HepG2 (cell line): ENCODE data around the gene ZFR2. TPM values are rescaled to one million over a fixed set of nuclear protein-coding genes. Genes with fewer than 3 reads are reported as not detected.
A peak's percentile ranks its signal among the peaks of the same experiment; 100 is the strongest.

ENCODE experiments used
- AGO2 ChIP-seq: fragments of 200-400 bp; formaldehyde crosslinking; optimal IDR thresholded peaks from 2 replicates; pipeline ENCODE3; 2017; ENCODE audit warnings: mild to moderate bottlenecking, low read depth, low read length, moderate library complexity
- CREB1 ChIP-seq, 2 experiments: fragments of 450-650 bp in 1 of 2; IDR thresholded peaks; 2 replicates each; pipeline ENCODE4 v1.6.1; 2016 to 2017; ENCODE audit warnings: control low read depth in 1 of 2, mild to moderate bottlenecking in 1 of 2, missing compliant biosample characterization in 1 of 2, missing genetic modification characterization in 1 of 2
- EZH2 ChIP-seq: conservative IDR thresholded peaks from 2 replicates; pipeline ENCODE4 v1.6.1; 2012; ENCODE audit warnings: mild to moderate bottlenecking, low read depth, low read length, moderate library complexity
- FOXA3 ChIP-seq: IDR thresholded peaks from 2 replicates; pipeline ENCODE4 v1.6.1; 2016; ENCODE audit warnings: missing genetic modification reagents, missing compliant biosample characterization
- GATAD1 ChIP-seq: IDR thresholded peaks from 2 replicates; pipeline ENCODE4 v1.6.1; 2016; ENCODE audit warnings: missing genetic modification reagents, missing compliant biosample characterization
- HIVEP1 ChIP-seq: sonication (generic); formaldehyde crosslinking; IDR thresholded peaks from 2 replicates; pipeline ENCODE4 v1.4.0; 2020; ENCODE audit warnings: mild to moderate bottlenecking, missing genetic modification reagents
- HNRNPUL1 ChIP-seq: fragments of 200-400 bp; formaldehyde crosslinking; IDR thresholded peaks from 2 replicates; pipeline ENCODE4 v1.6.1; 2017; ENCODE audit warnings: low read depth, mild to moderate bottlenecking, low read length, moderate library complexity
- HOXA9 ChIP-seq: sonication (generic); formaldehyde crosslinking; IDR thresholded peaks from 2 replicates; pipeline ENCODE4 v1.8.1; 2022; ENCODE audit warnings: missing genetic modification reagents, mild to moderate bottlenecking, moderate library complexity, borderline replicate concordance
- IRF2 ChIP-seq: IDR thresholded peaks from 2 replicates; pipeline ENCODE4 v1.6.1; 2018; ENCODE audit warnings: missing genetic modification reagents, missing compliant biosample characterization
- KAT2B ChIP-seq: fragments of 150-350 bp; IDR thresholded peaks from 2 replicates; pipeline ENCODE4 v1.6.1; 2014; ENCODE audit warnings: low read depth, low read length, borderline replicate concordance
- KDM3A ChIP-seq: IDR thresholded peaks from 2 replicates; pipeline ENCODE4 v1.6.1; 2018; ENCODE audit warnings: low read depth, missing compliant biosample characterization
- NCOA2 ChIP-seq: sonication (generic); formaldehyde crosslinking; IDR thresholded peaks from 2 replicates; pipeline ENCODE4 v1.8.0; 2022; ENCODE audit warnings: inconsistent platforms
- ONECUT2 ChIP-seq: sonication (generic); formaldehyde crosslinking; IDR thresholded peaks from 2 replicates; pipeline ENCODE4 v1.4.0; 2020; ENCODE audit warnings: missing genetic modification reagents
- STAG1 ChIP-seq: sonication (generic); formaldehyde crosslinking; IDR thresholded peaks from 2 replicates; pipeline ENCODE4 v1.4.0; 2020; ENCODE audit warnings: missing genetic modification reagents
- SYNCRIP ChIP-seq: fragments of 200-400 bp; formaldehyde crosslinking; IDR thresholded peaks from 2 replicates; pipeline ENCODE4 v1.6.1; 2018; ENCODE audit warnings: mild to moderate bottlenecking, low read depth, low read length; ENCODE audit not compliant: insufficient read depth
- ZFP36L1 ChIP-seq: sonication (generic); formaldehyde crosslinking; IDR thresholded peaks from 2 replicates; pipeline ENCODE4 v1.8.0; 2022; ENCODE audit warnings: mild to moderate bottlenecking, missing genetic modification reagents, moderate library complexity
- ZNF12 ChIP-seq: sonication (generic); formaldehyde crosslinking; IDR thresholded peaks from 2 replicates; pipeline ENCODE4 v1.5.0; 2020; ENCODE audit warnings: missing genetic modification reagents
- ZNF20 ChIP-seq: sonication (generic); formaldehyde crosslinking; IDR thresholded peaks from 2 replicates; pipeline ENCODE4 v1.4.0; 2020; ENCODE audit warnings: mild to moderate bottlenecking, moderate library complexity, missing genetic modification reagents
- ZNF354B ChIP-seq: sonication (generic); formaldehyde crosslinking; IDR thresholded peaks from 2 replicates; pipeline ENCODE4 v1.8.0; 2022; ENCODE audit warnings: mild to moderate bottlenecking, missing genetic modification reagents
- ZNF546 ChIP-seq: sonication (generic); formaldehyde crosslinking; conservative IDR thresholded peaks from 2 replicates; pipeline ENCODE4 v1.8.1; 2023; ENCODE audit warnings: mild to moderate bottlenecking, missing genetic modification reagents
- ZNF800 ChIP-seq: sonication (generic); formaldehyde crosslinking; IDR thresholded peaks from 2 replicates; pipeline ENCODE4 v1.4.0; 2020; ENCODE audit warnings: missing genetic modification reagents
- ZNF878 ChIP-seq: sonication (generic); formaldehyde crosslinking; IDR thresholded peaks from 2 replicates; pipeline ENCODE4 v1.8.1; 2023; ENCODE audit warnings: mild to moderate bottlenecking, missing genetic modification reagents, moderate library complexity
- polyA plus RNA-seq, 8 experiments: library from polyadenylated mRNA; depleted of rRNA in 3 of 8; stranded (reverse) in 7 of 8; unstranded in 1 of 8; fragments of >200 nt; fragmentation: Illumina TruSeq in 4 of 8; extraction: Trizol in 4 of 8; gene quantifications; 2 replicates each; pipeline versions ENCODE4 v1.2.1 to v1.2.3, GENCODE V29; 2011 to 2016; ENCODE audit warnings: low read depth in 4 of 8, missing spikeins in 1 of 8, mixed read lengths in 1 of 8; ENCODE audit not compliant: insufficient read depth in 1 of 8
- total RNA-seq, 5 experiments: library from RNA; depleted of rRNA; stranded (reverse); fragments of >200 nt; fragmentation: Illumina TruSeq; extraction: Trizol; gene quantifications; 2 replicates each; pipeline ENCODE4 v1.2.3, GENCODE V29; 2016; ENCODE audit warnings: low read depth in 1 of 5
- TF ChIP-seq, protein P1 (sequence below): sonication (generic); formaldehyde crosslinking; IDR thresholded peaks from 2 replicates; pipeline ENCODE4 v1.9.0; 2021; ENCODE audit warnings: missing genetic modification reagents, mild to moderate bottlenecking, borderline replicate concordance
- TF ChIP-seq, protein P2 (sequence below): sonication (generic); formaldehyde crosslinking; IDR thresholded peaks from 2 replicates; pipeline ENCODE4 v1.4.0; 2020; ENCODE audit warnings: missing genetic modification reagents, mild to moderate bottlenecking, borderline replicate concordance

Gene ZFR2
- total and polyA plus RNA-seq, 2 of the 13 experiments (the other 11 are each of a cell fraction or from before 2014, with no cell fraction given), result 0.37 to 0.69 TPM

DNA sequence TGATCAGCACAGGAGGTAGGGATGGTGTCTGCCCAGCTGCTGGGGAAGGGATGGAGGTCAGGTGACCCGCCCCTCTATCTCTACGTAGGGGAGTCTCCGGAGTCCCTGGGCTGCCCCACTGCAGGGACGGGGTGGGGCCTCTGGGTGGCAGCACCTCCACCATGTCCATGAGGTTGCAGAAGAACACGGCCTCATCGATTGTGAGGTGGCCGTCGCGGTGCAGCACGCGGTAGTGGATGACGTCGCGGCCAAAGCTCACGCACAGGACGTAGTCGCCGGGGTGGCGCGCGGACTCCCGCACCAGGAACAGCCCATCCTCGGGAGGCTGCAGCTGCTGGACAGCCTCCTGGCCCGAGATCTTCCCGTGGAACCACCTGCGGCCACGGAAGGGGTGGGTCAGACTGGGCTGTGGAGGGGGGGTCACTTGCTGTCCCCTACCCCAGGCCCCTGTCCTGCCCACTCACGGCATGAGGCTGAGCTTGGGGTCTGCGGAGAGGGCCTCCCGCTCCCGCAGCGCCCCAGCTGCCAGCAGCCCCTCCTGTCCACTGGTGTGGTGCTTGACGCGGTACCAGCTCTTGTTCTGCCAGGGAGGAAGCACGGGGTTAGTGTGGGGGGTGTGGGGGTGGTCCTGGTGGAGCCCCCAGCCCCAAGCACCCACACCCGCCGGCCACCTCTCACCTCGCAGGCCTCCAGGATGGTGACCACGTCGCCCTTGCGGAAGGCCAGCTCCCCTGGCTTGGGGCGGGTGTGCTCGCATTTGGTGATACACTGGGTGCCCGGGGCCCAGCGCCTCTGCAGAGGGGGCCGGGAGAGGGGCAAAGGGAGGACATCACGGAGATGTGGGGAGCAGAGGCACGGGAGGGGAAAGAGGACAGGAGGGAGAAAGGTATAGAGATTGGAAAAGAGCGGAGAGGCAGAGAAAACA, 84.9 kb downstream of the ZFR2 start (continued):
- TF ChIP-seq KDM3A (CRISPR knock-in tag) (peak; percentile 63; the same call in 1 of the 2 replicates), EZH2 (no peak), ZNF546 (0 out of 2 replicates have a peak, but pooled peaks have one; percentile 53), ZNF800 (CRISPR knock-in tag) (0 out of 2 replicates have a peak, but pooled peaks have one; percentile 21), KAT2B (no peak), GATAD1 (peak; percentile 43; the same call in 1 of the 2 replicates), ZNF20 (no peak), HIVEP1 (CRISPR knock-in tag) (peak; percentile 69; the same call in 1 of the 2 replicates), IRF2 (CRISPR knock-in tag) (0 out of 2 replicates have a peak, but pooled peaks have one; percentile 29), HNRNPUL1 (no peak), CREB1 (IDR thresholded peaks at IDR 0.05) (peak; percentile 80), CREB1 (CRISPR knock-in tag; IDR thresholded peaks at IDR 0.05) (peak; percentile 41; the same call in 1 of the 2 replicates), NCOA2 (CRISPR knock-in tag) (no peak), AGO2 (no peak), STAG1 (CRISPR knock-in tag) (peak; percentile 71), ONECUT2 (CRISPR knock-in tag) (peak; percentile 58), ZNF12 (CRISPR knock-in tag) (no peak), HOXA9 (CRISPR knock-in tag) (no peak), SYNCRIP (no peak), FOXA3 (CRISPR knock-in tag) (no peak), ZNF878 (no peak), ZFP36L1 (CRISPR knock-in tag) (no peak), ZNF354B (CRISPR knock-in tag) (no peak)
- TF ChIP-seq, protein P1, sequence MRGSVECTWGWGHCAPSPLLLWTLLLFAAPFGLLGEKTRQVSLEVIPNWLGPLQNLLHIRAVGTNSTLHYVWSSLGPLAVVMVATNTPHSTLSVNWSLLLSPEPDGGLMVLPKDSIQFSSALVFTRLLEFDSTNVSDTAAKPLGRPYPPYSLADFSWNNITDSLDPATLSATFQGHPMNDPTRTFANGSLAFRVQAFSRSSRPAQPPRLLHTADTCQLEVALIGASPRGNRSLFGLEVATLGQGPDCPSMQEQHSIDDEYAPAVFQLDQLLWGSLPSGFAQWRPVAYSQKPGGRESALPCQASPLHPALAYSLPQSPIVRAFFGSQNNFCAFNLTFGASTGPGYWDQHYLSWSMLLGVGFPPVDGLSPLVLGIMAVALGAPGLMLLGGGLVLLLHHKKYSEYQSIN, result no peak
- TF ChIP-seq, protein P2, sequence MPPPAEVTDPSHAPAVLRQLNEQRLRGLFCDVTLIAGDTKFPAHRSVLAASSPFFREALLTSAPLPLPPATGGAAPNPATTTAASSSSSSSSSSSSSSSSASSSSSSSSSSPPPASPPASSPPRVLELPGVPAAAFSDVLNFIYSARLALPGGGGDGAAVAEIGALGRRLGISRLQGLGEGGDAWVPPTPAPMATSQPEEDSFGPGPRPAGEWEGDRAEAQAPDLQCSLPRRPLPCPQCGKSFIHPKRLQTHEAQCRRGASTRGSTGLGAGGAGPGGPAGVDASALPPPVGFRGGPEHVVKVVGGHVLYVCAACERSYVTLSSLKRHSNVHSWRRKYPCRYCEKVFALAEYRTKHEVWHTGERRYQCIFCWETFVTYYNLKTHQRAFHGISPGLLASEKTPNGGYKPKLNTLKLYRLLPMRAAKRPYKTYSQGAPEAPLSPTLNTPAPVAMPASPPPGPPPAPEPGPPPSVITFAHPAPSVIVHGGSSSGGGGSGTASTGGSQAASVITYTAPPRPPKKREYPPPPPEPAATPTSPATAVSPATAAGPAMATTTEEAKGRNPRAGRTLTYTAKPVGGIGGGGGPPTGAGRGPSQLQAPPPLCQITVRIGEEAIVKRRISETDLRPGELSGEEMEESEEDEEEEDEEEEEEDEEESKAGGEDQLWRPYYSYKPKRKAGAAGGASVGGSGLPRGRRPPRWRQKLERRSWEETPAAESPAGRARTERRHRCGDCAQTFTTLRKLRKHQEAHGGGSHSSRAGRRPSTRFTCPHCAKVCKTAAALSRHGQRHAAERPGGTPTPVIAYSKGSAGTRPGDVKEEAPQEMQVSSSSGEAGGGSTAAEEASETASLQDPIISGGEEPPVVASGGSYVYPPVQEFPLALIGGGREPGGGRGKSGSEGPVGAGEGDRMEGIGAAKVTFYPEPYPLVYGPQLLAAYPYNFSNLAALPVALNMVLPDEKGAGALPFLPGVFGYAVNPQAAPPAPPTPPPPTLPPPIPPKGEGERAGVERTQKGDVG (CRISPR knock-in tag), result no peak
